Osteoblast (primary cell): Measurements from ENCODE around the gene MDM2. TPM values are rescaled to one million over a fixed set of nuclear protein-coding genes. Genes with fewer than 3 reads are reported as not detected.

Experiments
- DNase-seq: peaks from one replicate; pipeline ENCODE4 v3.0.0; 2011; ENCODE audit warnings: low spot score, mixed read lengths; ENCODE audit not compliant: insufficient read length; ENCODE audit errors: missing footprints
- H2AFZ ChIP-seq: 2 replicates; pipeline ENCODE4 v1.6.0; 2011; ENCODE audit warnings: mild to moderate bottlenecking, low read length
- H3K27ac ChIP-seq: 2 replicates; pipeline ENCODE4 v1.5.1; 2011; ENCODE audit warnings: mild to moderate bottlenecking, low read depth, low read length, moderate library complexity
- H3K27me3 ChIP-seq: 2 replicates; pipeline ENCODE4 v1.6.0; 2012; ENCODE audit warnings: mild to moderate bottlenecking, control low read depth, inconsistent platforms, low read length, moderate library complexity; ENCODE audit not compliant: insufficient read depth
- H3K36me3 ChIP-seq: 2 replicates; pipeline ENCODE4 v1.5.1; 2011; ENCODE audit warnings: mild to moderate bottlenecking, low read length, control low read depth, moderate library complexity; ENCODE audit not compliant: insufficient read depth
- H3K4me1 ChIP-seq: 2 replicates; pipeline ENCODE4 v1.5.1; 2011; ENCODE audit warnings: mild to moderate bottlenecking, low read length, control low read depth, moderate library complexity; ENCODE audit not compliant: insufficient read depth
- H3K4me2 ChIP-seq: 2 replicates; pipeline ENCODE4 v1.6.0; 2011; ENCODE audit warnings: mild to moderate bottlenecking, low read length; ENCODE audit not compliant: insufficient read depth
- H3K4me3 ChIP-seq: fragments of 200-600 bp; sonication (generic); 3 replicates; pipeline ENCODE4 v1.5.1; 2012; ENCODE audit warnings: mild to moderate bottlenecking, low read length, inconsistent platforms; ENCODE audit not compliant: insufficient read depth
- H3K79me2 ChIP-seq: 2 replicates; pipeline ENCODE4 v1.6.0; 2012; ENCODE audit warnings: mild to moderate bottlenecking, low read length, control low read depth, inconsistent platforms; ENCODE audit not compliant: insufficient read depth
- H3K9me3 ChIP-seq: 2 replicates; pipeline ENCODE4 v1.5.1; 2011; ENCODE audit warnings: low read depth, low read length, control low read depth
- H4K20me1 ChIP-seq: 2 replicates; pipeline ENCODE4 v1.6.0; 2012; ENCODE audit warnings: mild to moderate bottlenecking, low read length, control low read depth; ENCODE audit not compliant: insufficient read depth
- CTCF ChIP-seq: IDR thresholded peaks from 2 replicates; pipeline ENCODE4 v1.5.1; 2011; ENCODE audit warnings: mild to moderate bottlenecking, low read depth, low read length, moderate library complexity; ENCODE audit errors: extremely low read depth
- total RNA-seq: library from RNA; depleted of rRNA; stranded (reverse); fragments of >200 nt; gene quantifications from 2 replicates; pipeline ENCODE4 v1.2.3, GENCODE V29; 2012

MDM2 gene
- total RNA-seq, 1 donor = 225 TPM

- no peak overlapping the region for H3K4me2 ChIP-seq
- H3K27me3 ChIP-seq = no peaks in the 10 kb centered on the region
- H3K4me3 ChIP-seq = no peak overlapping the region
- TF ChIP-seq CTCF = no peak
- peaks cover 50% of the 10 kb centered on the region for H3K79me2 ChIP-seq
- peaks cover 6% of the 10 kb centered on the region for H3K4me1 ChIP-seq
- no peaks in the 10 kb centered on the region for H3K9me3 ChIP-seq
- peak overlapping the region; percentile 4 for H3K27ac ChIP-seq
- H3K36me3 ChIP-seq = peaks cover 92% of the 10 kb centered on the region
- no peak for DNase-seq
- H2AFZ ChIP-seq = no peak overlapping the region
- peaks cover 17% of the 10 kb centered on the region for H4K20me1 ChIP-seq
These were observed 15.7 kb downstream of the MDM2 start for GRCh38 chr12:68823696-68824095.

GRCh38 chr12:68824131-68824530, 16.2 kb downstream of the MDM2 start:
- Histone ChIP-seq H3K4me1 (peaks cover 6% of the 10 kb centered on the region), H3K27ac (peak overlapping the region; percentile 4), H3K4me2 (no peak overlapping the region), H3K4me3 (no peak overlapping the region), H2AFZ (no peak overlapping the region), H3K79me2 (peaks cover 47% of the 10 kb centered on the region), H3K27me3 (no peaks in the 10 kb centered on the region), H3K36me3 (peaks cover 92% of the 10 kb centered on the region), H4K20me1 (peaks cover 16% of the 10 kb centered on the region), H3K9me3 (no peaks in the 10 kb centered on the region)
- no peak for DNase-seq
- TF ChIP-seq CTCF = no peak

GRCh38 chr12:68824597-68825250, 16.7 kb downstream of the MDM2 start:
- H2AFZ ChIP-seq = no peak overlapping the region
- H3K36me3 ChIP-seq = peaks cover 94% of the 10 kb centered on the region
- no peaks in the 10 kb centered on the region for H3K27me3 ChIP-seq
- H3K9me3 ChIP-seq = no peaks in the 10 kb centered on the region
- H4K20me1 ChIP-seq = peaks cover 20% of the 10 kb centered on the region
- H3K4me2 ChIP-seq = no peak overlapping the region
- no peak for DNase-seq
- no peak for TF ChIP-seq CTCF
- H3K79me2 ChIP-seq = peaks cover 45% of the 10 kb centered on the region
- no peak overlapping the region for H3K27ac ChIP-seq
- no peak overlapping the region for H3K4me3 ChIP-seq
- H3K4me1 ChIP-seq = peaks cover 6% of the 10 kb centered on the region

GRCh38 chr12:68825569-68826217, 17.7 kb downstream of the MDM2 start:
- no peak for TF ChIP-seq CTCF
- H3K79me2 ChIP-seq = peaks cover 41% of the 10 kb centered on the region
- H3K36me3 ChIP-seq = peaks cover 94% of the 10 kb centered on the region

More at GRCh38 chr12:68825569-68826217, 17.7 kb downstream of the MDM2 start:
- peak overlapping the region; percentile 3 for H3K27ac ChIP-seq
- no peak overlapping the region for H3K4me2 ChIP-seq
- no peak for DNase-seq
- no peak overlapping the region for H3K4me3 ChIP-seq
- no peaks in the 10 kb centered on the region for H3K27me3 ChIP-seq
- H3K4me1 ChIP-seq = peaks cover 6% of the 10 kb centered on the region
- no peak overlapping the region for H2AFZ ChIP-seq
- H4K20me1 ChIP-seq = peaks cover 28% of the 10 kb centered on the region
- H3K9me3 ChIP-seq = no peaks in the 10 kb centered on the region
